GM10248 (cell line): Measurements from ENCODE around the gene GREB1L.

Experiments used
- CTCF ChIA-PET: fragments of 300-600 bp; sonication (Branson Sonifier 250); formaldehyde crosslinking; extraction: SDS; loops from one replicate; lab custom pipeline; 2021; ENCODE audit warnings: antibody characterized with exemption; lab: Yijun Ruan, JAX
- POLR2A ChIA-PET: fragments of 350-650 bp; sonication (Branson Sonifier 250); formaldehyde crosslinking; extraction: SDS; loops from one replicate; lab custom pipeline; 2020; ENCODE audit warnings: antibody characterized with exemption; lab: Yijun Ruan, JAX
- DNase-seq: peaks from one replicate; pipeline ENCODE4 v3.0.0; 2012; ENCODE audit errors: extremely low spot score
- CTCF ChIP-seq: IDR thresholded peaks from 2 replicates; pipeline ENCODE4 v1.5.1; 2012; ENCODE audit warnings: mild to moderate bottlenecking, low read depth; ENCODE audit errors: extremely low read depth, missing control alignments, control extremely low read depth

Gene GREB1L

GRCh38 chr18:21479721-21480120, 237.7 kb downstream of the GREB1L start:
- CTCF ChIA-PET, result interaction anchor here (4.4 kb wide), 1 partner anchor 9 kb away, joined by 21 read pairs; no protein-coding TSS in a partner anchor
- TF ChIP-seq CTCF, result no peak
- POLR2A ChIA-PET, result no interaction called here
- no peak for DNase-seq

DNA sequence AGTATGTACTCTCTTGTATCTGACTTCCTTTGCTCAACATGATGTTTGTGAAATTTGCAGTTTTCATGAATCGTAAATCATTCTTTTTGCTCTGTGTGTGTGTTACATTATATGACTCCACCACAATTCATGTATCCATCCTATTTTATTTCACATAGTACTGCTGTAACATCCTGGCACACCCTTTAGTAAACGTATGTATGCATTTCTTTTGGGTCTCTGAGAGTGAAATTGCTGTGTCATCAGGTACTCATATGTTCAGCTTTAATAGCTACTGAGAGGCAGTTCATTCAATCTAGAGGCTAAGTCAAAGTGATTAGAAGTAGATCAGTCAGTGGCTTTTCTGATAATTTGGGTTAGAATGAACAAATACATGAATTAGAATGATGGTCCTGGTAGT, 239.7 kb downstream of the GREB1L start:
- ChIA-PET CTCF (interaction anchor here (2.1 kb wide), 1 partner anchor 11 kb away, joined by 5 read pairs; no protein-coding TSS in a partner anchor), POLR2A (no interaction called here)

GRCh38 chr18:21483051-21483450, 241.0 kb downstream of the GREB1L start:
- ChIA-PET POLR2A (no interaction called here), CTCF (interaction anchor here (1.8 to 2.1 kb wide), 2 partner anchors 10 to 13 kb away, joined by 5 read pairs; no protein-coding TSS in a partner anchor)
- TF ChIP-seq CTCF, result no peak
- DNase-seq, result no peak

More for the DNA sequence above, 239.7 kb downstream of the GREB1L start:
- DNase-seq, result no peak
- TF ChIP-seq CTCF, result no peak

DNA sequence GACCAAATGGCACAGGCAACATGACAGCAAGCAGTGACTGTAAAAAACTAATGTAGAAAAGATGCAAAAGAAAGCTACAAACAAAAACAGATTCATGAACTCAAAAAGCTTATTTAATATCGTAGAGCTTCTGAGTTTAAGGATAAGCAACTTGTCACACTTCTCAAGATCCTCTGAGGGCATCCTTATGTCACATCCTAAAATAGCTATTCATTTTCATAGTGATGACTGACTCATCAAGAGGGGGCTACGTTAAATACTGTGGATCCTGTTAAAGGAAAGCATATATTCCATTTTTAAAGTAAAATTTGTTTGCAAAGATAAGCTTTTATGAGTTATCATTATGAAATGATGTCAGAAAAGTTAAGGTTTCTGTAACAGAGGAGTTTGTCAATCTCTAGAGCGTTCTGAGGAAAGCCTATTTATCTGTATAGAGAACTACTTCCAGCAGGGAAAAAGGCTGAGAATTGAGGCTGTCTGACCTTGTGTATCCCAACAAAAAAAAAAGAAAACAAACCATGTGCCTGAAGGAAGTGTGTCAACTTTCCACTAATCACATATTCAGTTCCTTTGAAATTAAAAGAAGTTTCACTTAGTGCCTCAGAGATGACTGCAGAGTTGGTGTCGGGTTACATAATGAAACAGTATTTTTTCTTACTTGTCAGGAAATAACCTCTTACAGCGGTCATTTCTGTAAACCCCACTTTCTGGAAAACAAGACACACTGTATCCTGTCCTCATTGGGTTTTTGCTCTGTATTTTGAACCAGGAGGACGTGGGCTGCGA, 243.0 kb downstream of the GREB1L start:
- ChIA-PET POLR2A (no interaction called here), CTCF (interaction anchor here (0.8 to 1.8 kb wide), 6 partner anchors 15 to 513 kb away, joined by 3 to 5 read pairs (median 4); partner anchors contain the start of gene ESCO1)
- no peak for DNase-seq
- no peak for TF ChIP-seq CTCF

- POLR2A ChIA-PET, result no interaction called here
- CTCF ChIA-PET, result interaction anchor here (0.9 to 4.9 kb wide), 6 partner anchors 8 to 468 kb away, joined by 3 to 60 read pairs (median 4); no protein-coding TSS in a partner anchor
- no peak for TF ChIP-seq CTCF
- DNase-seq, result no peak
Measured at GRCh38 chr18:21486905-21487437, 244.9 kb downstream of the GREB1L start.

DNA sequence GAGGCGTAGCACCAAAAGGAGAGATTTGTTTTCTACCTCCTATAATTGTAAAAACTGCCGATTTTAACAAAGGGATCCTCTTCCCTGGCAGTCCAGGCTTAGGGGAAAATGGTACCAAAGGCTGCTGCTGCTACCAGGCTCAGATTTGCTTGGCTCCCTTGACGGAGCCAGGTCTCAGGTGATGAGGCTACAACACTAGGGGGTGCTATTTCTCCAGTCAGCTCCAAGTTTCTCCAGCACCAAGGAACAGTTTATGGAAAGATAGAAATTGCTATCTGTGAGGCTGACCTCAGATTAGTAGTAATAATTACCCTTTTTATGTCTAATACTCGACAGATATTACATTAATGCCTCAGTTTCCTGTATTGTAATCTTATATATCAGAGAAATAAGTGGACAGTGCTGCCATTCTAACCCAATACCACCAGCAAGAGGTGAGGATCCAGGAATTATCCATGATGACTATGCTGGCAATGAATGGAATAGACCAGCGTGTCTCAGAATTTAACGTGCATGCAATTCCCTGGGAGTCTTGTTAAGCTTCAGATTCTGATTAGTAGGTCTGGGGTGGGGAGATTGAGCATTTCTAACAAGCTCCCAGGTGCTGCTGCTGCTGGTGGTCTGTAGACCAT, 247.2 kb downstream of the GREB1L start:
- peak; percentile 65 for DNase-seq
- peak; percentile 62 for TF ChIP-seq CTCF
- CTCF ChIA-PET, result interaction anchor here (0.7 to 4.9 kb wide), 26 partner anchors 10 to 1078 kb away, joined by 3 to 60 read pairs (median 4); partner anchors contain the start of gene ESCO1
- POLR2A ChIA-PET, result no interaction called here
